Neutrophil (primary cell): ENCODE measurements around the gene CLEC1B.
A peak's percentile ranks its signal among the peaks of the same experiment; 100 is the strongest.

Experiments used
- H3K27ac ChIP-seq: fragments of 200-600 bp; sonication (generic); 2 replicates; pipeline ENCODE4 v1.5.1; 2016; ENCODE audit warnings: mild to moderate bottlenecking, moderate library complexity
- H3K27me3 ChIP-seq: fragments of 200-600 bp; sonication (generic); 2 replicates; pipeline ENCODE4 v1.6.0; 2016; ENCODE audit warnings: mild to moderate bottlenecking
- H3K36me3 ChIP-seq: fragments of 200-600 bp; sonication (generic); 2 replicates; pipeline ENCODE4 v1.5.1; 2017
- H3K4me1 ChIP-seq, 2 experiments: fragments of 200-600 bp in 1 of 2; sonication (generic) in 1 of 2; 1 replicate in 1 of 2; 2 replicates in 1 of 2; pipeline versions ENCODE4 v1.5.1 to v1.6.1; 2013 to 2016; ENCODE audit warnings: low read depth in 1 of 2, low read length in 1 of 2, mild to moderate bottlenecking in 1 of 2, moderate library complexity in 1 of 2; ENCODE audit not compliant: control insufficient read depth in 1 of 2, insufficient read depth in 1 of 2
- H3K4me3 ChIP-seq, 2 experiments: fragments of 200-600 bp in 1 of 2; sonication (generic) in 1 of 2; 1 replicate in 1 of 2; 2 replicates in 1 of 2; pipeline ENCODE4 v1.5.1; 2013 to 2016; ENCODE audit warnings: low read depth in 1 of 2, low read length in 1 of 2, mild to moderate bottlenecking in 1 of 2, moderate library complexity in 1 of 2
- H3K9me3 ChIP-seq: fragments of 200-600 bp; sonication (generic); 2 replicates; pipeline ENCODE4 v1.5.1; 2016
- TF ChIP-seq, protein P1 (sequence below): fragments of 200-600 bp; sonication (generic); IDR thresholded peaks from 2 replicates; pipeline ENCODE4 v1.5.1; 2016; ENCODE audit warnings: antibody characterized with exemption

The CLEC1B gene

DNA sequence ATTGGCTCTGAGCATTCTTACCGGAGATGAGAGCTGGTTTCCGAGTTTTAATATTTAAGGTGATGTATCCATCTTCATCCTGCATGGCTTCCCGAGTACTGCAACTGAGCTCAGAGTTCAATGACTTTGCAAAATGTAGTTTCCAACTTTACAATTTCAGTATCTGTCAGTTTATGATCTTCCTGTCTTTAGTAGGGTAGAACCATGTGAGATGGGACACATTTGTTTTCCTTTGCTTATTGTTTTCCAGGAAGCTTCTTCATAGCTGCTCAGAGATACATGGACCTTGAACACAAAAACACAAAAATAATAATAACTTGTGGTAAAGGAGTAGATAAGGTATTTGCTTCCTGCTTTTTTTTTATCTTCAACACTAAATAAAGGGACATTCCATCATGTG, at the start of gene CLEC1B:
Gene CLEC1B, minus strand, starts transcription at position 106 of the 400 bp plus-strand sequence. Its CDS starts 21 bp downstream, at position 85.
- Histone ChIP-seq H3K4me1 (peaks cover 0 to 3% of the 10 kb centered on the region in 2 experiments), H3K27ac (no peak within 1 kb of the TSS), H3K9me3 (no peaks in the 10 kb centered on the region), H3K4me3 (no peak within 1 kb of the TSS), H3K27me3 (no peaks in the 10 kb centered on the region), H3K36me3 (no peaks in the 10 kb centered on the region)
- TF ChIP-seq, protein P1, sequence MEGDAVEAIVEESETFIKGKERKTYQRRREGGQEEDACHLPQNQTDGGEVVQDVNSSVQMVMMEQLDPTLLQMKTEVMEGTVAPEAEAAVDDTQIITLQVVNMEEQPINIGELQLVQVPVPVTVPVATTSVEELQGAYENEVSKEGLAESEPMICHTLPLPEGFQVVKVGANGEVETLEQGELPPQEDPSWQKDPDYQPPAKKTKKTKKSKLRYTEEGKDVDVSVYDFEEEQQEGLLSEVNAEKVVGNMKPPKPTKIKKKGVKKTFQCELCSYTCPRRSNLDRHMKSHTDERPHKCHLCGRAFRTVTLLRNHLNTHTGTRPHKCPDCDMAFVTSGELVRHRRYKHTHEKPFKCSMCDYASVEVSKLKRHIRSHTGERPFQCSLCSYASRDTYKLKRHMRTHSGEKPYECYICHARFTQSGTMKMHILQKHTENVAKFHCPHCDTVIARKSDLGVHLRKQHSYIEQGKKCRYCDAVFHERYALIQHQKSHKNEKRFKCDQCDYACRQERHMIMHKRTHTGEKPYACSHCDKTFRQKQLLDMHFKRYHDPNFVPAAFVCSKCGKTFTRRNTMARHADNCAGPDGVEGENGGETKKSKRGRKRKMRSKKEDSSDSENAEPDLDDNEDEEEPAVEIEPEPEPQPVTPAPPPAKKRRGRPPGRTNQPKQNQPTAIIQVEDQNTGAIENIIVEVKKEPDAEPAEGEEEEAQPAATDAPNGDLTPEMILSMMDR: no peak

DNA sequence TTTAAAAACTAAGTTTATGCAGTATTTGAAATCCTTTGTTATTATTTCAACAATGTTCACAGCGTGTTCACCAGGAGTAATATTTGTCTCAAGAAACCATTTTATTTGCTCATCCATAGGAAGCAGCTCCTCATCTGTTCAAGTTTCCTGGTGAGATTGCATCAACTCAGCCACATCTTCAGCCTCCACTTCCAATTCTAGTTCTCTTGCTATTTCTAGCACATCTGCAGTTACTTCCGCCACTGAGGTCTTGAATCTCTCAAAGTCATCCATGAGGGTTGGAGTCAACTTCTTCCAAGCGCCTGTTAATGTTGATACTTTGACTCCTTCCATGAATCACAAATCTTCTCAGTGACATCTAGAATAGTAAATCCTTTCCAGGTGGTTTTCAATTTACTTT, 49.6 kb upstream of the CLEC1B start:
- Histone ChIP-seq H3K36me3 (no peaks in the 10 kb centered on the region), H3K27me3 (no peaks in the 10 kb centered on the region), H3K4me1 (peaks cover 28 to 37% of the 10 kb centered on the region in 2 experiments), H3K4me3 (no peak overlapping the region), H3K27ac (peak overlapping the region; percentile 64), H3K9me3 (no peaks in the 10 kb centered on the region)
- TF ChIP-seq, protein P1: no peak

DNA sequence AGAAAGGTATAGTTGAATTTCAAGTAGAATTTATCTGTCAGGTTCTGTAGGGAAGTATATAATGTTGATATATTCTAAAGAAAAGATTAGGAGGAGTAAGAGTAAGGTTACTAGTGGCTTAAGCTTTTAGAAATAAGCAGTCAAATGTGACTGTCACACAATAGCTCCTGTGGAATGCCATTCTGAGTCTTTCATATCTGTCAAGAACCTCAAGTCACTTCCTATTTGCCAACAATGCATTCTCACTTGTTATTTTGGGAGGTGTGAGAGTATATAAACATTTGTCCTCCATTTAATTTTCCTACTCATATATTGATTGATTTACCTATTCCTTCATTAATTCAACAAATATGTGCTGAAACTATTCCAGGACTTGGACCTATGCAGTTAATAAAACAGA, 43.2 kb upstream of the CLEC1B start:
- Histone ChIP-seq H3K27me3 (no peaks in the 10 kb centered on the region), H3K27ac (peak overlapping the region; percentile 72), H3K4me3 (no peak overlapping the region), H3K36me3 (no peaks in the 10 kb centered on the region), H3K9me3 (no peaks in the 10 kb centered on the region), H3K4me1 (peaks cover 38 to 42% of the 10 kb centered on the region in 2 experiments)
- TF ChIP-seq, protein P1: no peak

DNA sequence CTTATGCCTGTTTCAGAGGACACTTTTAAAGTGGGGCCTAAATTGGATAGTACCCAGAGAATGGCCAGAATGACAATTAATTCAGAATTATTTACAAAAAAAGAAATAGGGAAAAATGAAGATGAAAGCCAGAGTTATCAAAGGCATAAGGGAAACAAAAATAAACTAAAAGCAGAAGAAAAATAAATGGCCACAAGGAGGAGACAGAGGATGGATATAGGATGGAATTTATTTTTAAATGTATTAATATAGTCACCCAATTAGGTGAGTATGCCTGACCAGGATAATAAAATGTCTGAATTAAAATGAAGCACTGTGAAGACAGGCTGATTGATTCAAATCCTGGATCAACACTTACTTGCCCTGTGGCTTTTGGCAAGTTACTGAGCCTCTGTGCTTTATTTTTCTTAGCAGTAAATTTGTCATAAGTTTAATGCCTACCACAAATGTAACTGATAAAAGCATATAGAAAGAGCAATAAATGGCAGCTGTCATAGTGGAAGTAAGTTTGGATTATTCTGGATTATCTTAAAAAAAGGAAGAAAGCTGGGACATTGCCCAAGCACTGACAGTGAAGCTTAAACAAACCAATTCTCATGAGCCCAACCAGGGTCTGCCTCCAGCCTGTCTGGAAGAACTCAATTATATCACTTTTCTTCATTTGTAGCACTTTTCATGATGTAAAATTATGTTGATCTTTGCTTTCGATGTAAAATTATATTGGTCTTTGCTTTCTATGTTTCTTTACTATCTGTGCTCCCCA, 35.0 kb upstream of the CLEC1B start:
- peak overlapping the region; percentile 84 for H3K27ac ChIP-seq
- no peaks in the 10 kb centered on the region for H3K36me3 ChIP-seq
- no peak overlapping the region for H3K4me3 ChIP-seq
- peaks cover 75 to 83% of the 10 kb centered on the region in 2 experiments for H3K4me1 ChIP-seq
- no peaks in the 10 kb centered on the region for H3K9me3 ChIP-seq
- no peaks in the 10 kb centered on the region for H3K27me3 ChIP-seq
- TF ChIP-seq, protein P1: peak; percentile 52

DNA sequence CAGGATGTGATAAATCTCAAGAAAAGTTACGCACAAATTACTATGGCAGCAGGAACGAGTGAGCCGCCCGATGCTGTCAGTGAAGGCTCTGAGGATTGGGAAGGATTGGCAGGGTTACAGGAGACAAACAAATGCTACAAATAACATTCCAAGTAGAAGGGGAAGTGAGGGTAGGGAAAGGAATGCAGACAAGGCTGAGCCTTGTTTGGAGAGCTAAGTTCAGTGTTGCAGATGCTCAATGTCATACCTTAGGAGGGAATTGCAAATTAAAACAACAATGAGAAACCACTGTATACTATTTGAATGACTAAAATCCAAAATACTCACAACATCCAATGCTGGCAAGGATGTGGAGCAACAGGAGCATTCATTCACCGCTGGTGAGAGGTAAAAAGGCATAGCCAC, 32.9 kb upstream of the CLEC1B start:
- no peaks in the 10 kb centered on the region for H3K9me3 ChIP-seq
- TF ChIP-seq, protein P1: no peak
- peak overlapping the region; percentile 87 for H3K27ac ChIP-seq

More for the DNA sequence above, 32.9 kb upstream of the CLEC1B start:
- H3K27me3 ChIP-seq: no peaks in the 10 kb centered on the region
- no peaks in the 10 kb centered on the region for H3K36me3 ChIP-seq
- H3K4me3 ChIP-seq: peak overlapping the region in 1 of 2 experiments; percentile 51
- H3K4me1 ChIP-seq: peaks cover 75 to 83% of the 10 kb centered on the region in 2 experiments
